Measurements from ENCODE around the gene SP7. TPM values are rescaled to one million over a fixed set of nuclear protein-coding genes. Genes with fewer than 3 reads are reported as not detected.

The SP7 gene
- total RNA-seq, 4 donors from 2014 or later = 0.21 TPM; not detected in 3

DNA sequence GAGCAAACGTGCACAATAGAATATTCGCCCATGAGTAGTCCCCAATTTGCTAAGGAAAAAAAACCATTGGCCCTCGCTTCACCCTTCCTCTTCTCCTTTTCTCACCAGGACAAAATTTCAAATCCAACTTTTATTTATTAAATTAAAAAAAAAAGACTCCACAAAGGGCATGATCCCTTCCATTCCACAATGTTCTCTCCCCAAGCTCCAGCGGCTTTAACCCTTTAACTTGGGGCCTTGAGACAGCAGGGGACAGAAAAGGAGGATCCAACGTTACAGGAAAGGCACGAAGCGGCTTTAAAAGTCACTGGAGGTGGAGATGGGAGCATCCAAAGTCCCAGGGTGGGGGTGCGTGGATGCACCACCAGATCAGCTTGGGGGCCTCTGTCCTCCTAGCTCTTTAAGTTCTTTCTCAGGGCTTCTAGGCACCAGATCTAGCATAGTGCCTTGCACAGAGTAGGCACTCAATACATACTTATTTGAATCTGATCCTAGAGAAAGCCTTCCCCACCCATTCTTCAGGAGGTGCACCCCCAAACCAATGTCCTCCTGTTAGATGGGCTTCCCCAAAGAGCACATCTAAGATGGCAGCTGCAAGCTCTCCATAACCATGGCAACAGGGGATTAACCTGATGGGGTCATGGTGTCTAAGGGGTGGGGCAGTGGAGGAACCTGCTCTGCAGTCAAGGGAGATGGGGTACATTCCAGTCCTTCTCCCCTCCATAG lies 9.5 kb downstream of the SP7 start:
- TF ChIP-seq POLR2A (IDR thresholded peaks at IDR 0.05) (no peak), EP300 (IDR thresholded peaks at IDR 0.05) (no peak)
- TF ChIP-seq, protein P1, sequence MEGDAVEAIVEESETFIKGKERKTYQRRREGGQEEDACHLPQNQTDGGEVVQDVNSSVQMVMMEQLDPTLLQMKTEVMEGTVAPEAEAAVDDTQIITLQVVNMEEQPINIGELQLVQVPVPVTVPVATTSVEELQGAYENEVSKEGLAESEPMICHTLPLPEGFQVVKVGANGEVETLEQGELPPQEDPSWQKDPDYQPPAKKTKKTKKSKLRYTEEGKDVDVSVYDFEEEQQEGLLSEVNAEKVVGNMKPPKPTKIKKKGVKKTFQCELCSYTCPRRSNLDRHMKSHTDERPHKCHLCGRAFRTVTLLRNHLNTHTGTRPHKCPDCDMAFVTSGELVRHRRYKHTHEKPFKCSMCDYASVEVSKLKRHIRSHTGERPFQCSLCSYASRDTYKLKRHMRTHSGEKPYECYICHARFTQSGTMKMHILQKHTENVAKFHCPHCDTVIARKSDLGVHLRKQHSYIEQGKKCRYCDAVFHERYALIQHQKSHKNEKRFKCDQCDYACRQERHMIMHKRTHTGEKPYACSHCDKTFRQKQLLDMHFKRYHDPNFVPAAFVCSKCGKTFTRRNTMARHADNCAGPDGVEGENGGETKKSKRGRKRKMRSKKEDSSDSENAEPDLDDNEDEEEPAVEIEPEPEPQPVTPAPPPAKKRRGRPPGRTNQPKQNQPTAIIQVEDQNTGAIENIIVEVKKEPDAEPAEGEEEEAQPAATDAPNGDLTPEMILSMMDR (IDR thresholded peaks at IDR 0.05) = no peak
- Histone ChIP-seq H3K36me3 (no peaks in the 10 kb centered on the region), H3K4me1 (peaks cover 0 to 34% (median 23%) of the 10 kb centered on the region in 4 donors), H3K27me3 (peaks cover 0 to 5% of the 10 kb centered on the region in 2 donors), H3K4me3 (peak overlapping the region in 1 of 4 donors; percentile 63), H3K9me3 (no peaks in the 10 kb centered on the region), H3K27ac (peak overlapping the region; percentile 84 to 98 (median 96))
- DNase-seq (ENCODE audit: low spot score in 2 of 2) = no peak
- WGBS, 2 donors = 55 to 59% methylated on average over 8 of the region's 8 CpGs

DNA sequence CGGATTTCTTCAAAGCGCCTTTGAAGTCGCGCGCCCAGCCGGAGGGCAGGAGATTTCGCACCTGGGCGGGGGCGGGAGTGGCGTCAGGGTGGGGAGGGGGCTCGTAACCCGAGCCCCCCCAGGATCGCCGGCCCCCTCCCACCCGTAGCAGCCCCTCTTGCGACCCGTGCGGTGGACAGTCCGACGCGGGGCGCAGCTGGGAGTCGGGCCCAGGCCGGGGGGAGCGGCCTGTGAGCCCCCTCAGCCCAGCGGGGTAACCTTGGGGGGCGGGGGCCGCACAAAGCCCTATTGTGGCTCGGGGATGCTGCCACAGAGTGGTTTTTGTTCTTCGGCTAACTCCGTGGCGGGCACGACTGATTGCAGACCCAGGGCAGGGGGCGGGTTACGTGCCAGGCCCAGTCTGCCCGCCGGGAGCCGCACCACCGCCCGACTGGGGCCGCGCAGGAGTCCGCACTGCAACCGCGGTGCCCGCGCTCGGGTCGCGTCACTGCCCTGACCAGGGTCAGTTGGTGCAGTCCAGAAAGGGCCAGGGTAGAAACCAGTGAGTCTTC lies 10.6 kb downstream of the SP7 start:
- Histone ChIP-seq H3K27ac (peak overlapping the region; percentile 84 to 98 (median 96)), H3K36me3 (no peaks in the 10 kb centered on the region), H3K27me3 (peaks cover 0 to 1% of the 10 kb centered on the region in 2 donors)

DNA sequence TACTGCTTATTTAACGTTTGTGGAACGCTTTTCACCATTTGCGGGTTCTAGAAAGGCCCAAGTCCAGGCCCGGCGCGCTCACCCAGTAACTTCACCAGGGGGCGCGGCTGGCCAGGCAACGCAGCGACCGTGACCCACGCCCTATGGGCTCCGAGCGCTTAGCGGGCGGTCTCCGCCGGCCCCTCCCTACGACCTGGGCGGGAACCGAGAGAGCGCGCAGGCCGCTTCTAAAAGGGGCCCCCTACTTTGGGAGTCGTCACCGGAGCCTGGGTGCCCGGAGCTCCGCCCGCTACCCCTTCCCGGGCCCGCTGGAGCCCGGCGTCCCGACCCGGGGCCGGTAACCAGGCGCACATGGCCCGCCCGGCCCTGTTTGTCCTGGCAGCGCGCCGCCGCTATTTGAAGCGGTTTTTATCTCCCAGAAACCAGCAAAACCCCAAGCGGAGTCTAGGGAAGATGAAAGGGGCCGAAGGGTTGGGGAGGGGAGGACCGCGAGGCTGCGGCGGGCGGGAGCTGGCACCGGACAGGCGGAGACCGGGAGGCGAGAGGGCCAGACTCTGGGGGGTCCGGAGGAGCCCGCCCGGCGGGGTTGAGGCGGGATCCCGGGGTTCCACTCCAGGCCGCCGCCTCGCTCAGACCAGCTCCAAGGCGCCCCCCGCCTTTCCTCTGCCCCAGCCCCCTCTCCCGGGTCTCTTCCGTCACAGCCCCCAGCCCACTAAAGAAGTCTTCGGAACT lies 11.2 kb downstream of the SP7 start:
- H3K9me3 ChIP-seq = no peaks in the 10 kb centered on the region
- peak; percentile 77 to 93 for TF ChIP-seq POLR2A (IDR thresholded peaks at IDR 0.05)
- TF ChIP-seq EP300 (IDR thresholded peaks at IDR 0.05) = peak; percentile 48 to 91
- TF ChIP-seq, protein P1 (IDR thresholded peaks at IDR 0.05) = peak; percentile 76 to 96 (median 91)
- H3K27me3 ChIP-seq = no peaks in the 10 kb centered on the region
- WGBS, 2 donors = 0% methylated on average over 35 to 58 of the region's 69 CpGs
- no peaks in the 10 kb centered on the region for H3K36me3 ChIP-seq
- peak overlapping the region; percentile 84 to 98 (median 96) for H3K27ac ChIP-seq
- H3K4me3 ChIP-seq = peak overlapping the region; percentile 56 to 96 (median 67)
- DNase-seq (ENCODE audit: low spot score in 2 of 2) = peak; percentile 90 to 91
- peaks cover 0 to 46% (median 32%) of the 10 kb centered on the region in 4 donors for H3K4me1 ChIP-seq

More for the DNA sequence above, 10.6 kb downstream of the SP7 start:
- no peaks in the 10 kb centered on the region for H3K9me3 ChIP-seq
- H3K4me1 ChIP-seq = peaks cover 0 to 39% (median 27%) of the 10 kb centered on the region in 4 donors
- peak in 1 of 2 donors; percentile 20 for DNase-seq (ENCODE audit: low spot score in 2 of 2)
- H3K4me3 ChIP-seq = peak overlapping the region; percentile 56 to 96 (median 67)
- TF ChIP-seq, protein P1 (IDR thresholded peaks at IDR 0.05) = peak in 1 of 5 experiments; percentile 38
- TF ChIP-seq EP300 (IDR thresholded peaks at IDR 0.05) (peak in 1 of 2 donors; percentile 52), POLR2A (IDR thresholded peaks at IDR 0.05) (peak in 1 of 2 donors; percentile 22)
- WGBS, 2 donors = 0% methylated on average over 1 to 14 of the region's 50 CpGs

DNA sequence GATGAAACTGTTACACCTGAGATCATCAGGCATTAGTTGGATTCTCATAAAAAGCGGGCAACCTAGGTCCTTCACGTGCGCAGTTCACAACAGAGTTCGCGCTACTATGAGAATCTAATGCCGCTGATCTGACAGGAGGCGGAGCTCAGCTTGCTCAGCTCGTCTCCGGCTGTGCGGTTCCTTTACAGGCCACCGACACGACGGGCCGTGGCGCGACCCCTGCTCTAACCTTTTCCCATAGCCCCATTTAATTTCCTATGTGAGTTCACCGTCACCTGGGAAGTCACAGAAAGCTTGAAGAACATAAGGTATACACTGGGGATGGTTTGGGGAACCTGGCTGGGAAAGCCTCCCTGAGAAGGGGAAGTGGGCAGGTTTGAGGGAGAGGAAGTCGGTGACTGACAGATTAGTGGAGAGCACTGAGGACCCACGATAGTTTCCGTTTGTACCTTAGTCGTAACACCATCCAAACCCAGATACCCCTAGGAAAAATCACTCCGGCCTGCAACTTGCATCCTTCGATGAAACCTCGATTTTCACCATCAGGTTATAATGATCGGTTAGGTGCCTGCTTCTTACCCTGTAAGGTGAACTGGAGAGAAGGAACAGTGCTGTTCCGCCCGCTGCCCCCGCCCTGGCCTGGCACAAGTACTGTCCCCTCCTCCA lies 11.9 kb downstream of the SP7 start:
- DNase-seq (ENCODE audit: low spot score in 2 of 2) = no peak
- peak overlapping the region; percentile 84 to 98 (median 96) for H3K27ac ChIP-seq
- H3K4me3 ChIP-seq = peak overlapping the region; percentile 56 to 96 (median 67)
- no peaks in the 10 kb centered on the region for H3K27me3 ChIP-seq
- no peaks in the 10 kb centered on the region for H3K9me3 ChIP-seq
- 26 to 28% methylated on average over 28 of the region's 28 CpGs for WGBS, 2 donors
- H3K4me1 ChIP-seq = peaks cover 0 to 48% (median 32%) of the 10 kb centered on the region in 4 donors
- H3K36me3 ChIP-seq = peaks cover 0 to 2% (median 0%) of the 10 kb centered on the region in 3 donors
- TF ChIP-seq, protein P1 (IDR thresholded peaks at IDR 0.05) = no peak
- no peak for TF ChIP-seq POLR2A (IDR thresholded peaks at IDR 0.05)
- TF ChIP-seq EP300 (IDR thresholded peaks at IDR 0.05) = no peak

Data from tibial nerve (tissue), 4 donors.